K562 (cell line): Measurements from ENCODE around the gene RACK1. TPM values are rescaled to one million over a fixed set of nuclear protein-coding genes. Genes with fewer than 3 reads are reported as not detected.
A peak's percentile ranks its signal among the peaks of the same experiment; 100 is the strongest.

Source experiments
- CEBPZ ChIP-seq: fragments of 150-350 bp; IDR thresholded peaks from 2 replicates; pipeline ENCODE4 v1.6.1; 2014; ENCODE audit warnings: low read depth, mild to moderate bottlenecking, low read length, borderline replicate concordance
- E2F1 ChIP-seq: sonication (generic); formaldehyde crosslinking; IDR thresholded peaks from 2 replicates; pipeline ENCODE4 v1.8.1; 2023; ENCODE audit warnings: mild to moderate bottlenecking, missing genetic modification reagents, moderate library complexity
- EHMT2 ChIP-seq: fragments of 450-650 bp; IDR thresholded peaks from 2 replicates; pipeline ENCODE4 v1.6.1; 2018; ENCODE audit warnings: antibody characterized with exemption
- ETS2 ChIP-seq: IDR thresholded peaks from 2 replicates; pipeline ENCODE4 v1.6.1; 2016; ENCODE audit warnings: borderline replicate concordance, missing genetic modification characterization, mild to moderate bottlenecking, moderate library complexity, missing compliant biosample characterization; ENCODE audit not compliant: poor library complexity, severe bottlenecking
- MED1 ChIP-seq: sonication (generic); formaldehyde crosslinking; IDR thresholded peaks from 2 replicates; pipeline ENCODE4 v1.8.1; 2023; ENCODE audit warnings: missing genetic modification reagents, borderline replicate concordance
- MLLT1 ChIP-seq, 2 experiments: fragments of 450-650 bp; IDR thresholded peaks; 2 replicates each; pipeline ENCODE4 v1.6.1; 2016
- NR2F6 ChIP-seq: fragments of 450-650 bp; formaldehyde crosslinking; IDR thresholded peaks from 2 replicates; pipeline ENCODE4 v1.4.0; 2020; ENCODE audit warnings: mild to moderate bottlenecking
- SMC3 ChIP-seq: conservative IDR thresholded peaks from 2 replicates; pipeline ENCODE4 v1.6.1; 2011; ENCODE audit warnings: low read depth, low read length, improper control_type of control experiment; ENCODE audit not compliant: insufficient read depth
- STAT6 ChIP-seq: sonication (generic); formaldehyde crosslinking; IDR thresholded peaks from 2 replicates; pipeline ENCODE4 v1.8.1; 2023; ENCODE audit warnings: mild to moderate bottlenecking, missing genetic modification reagents
- ZBTB43 ChIP-seq: sonication (generic); formaldehyde crosslinking; IDR thresholded peaks from 2 replicates; pipeline ENCODE4 v1.8.0; 2023; ENCODE audit warnings: mild to moderate bottlenecking, missing genetic modification reagents
- ZNF584 ChIP-seq: fragments of 200-800 bp; sonication (Bioruptor generic); IDR thresholded peaks from 2 replicates; pipeline ENCODE4 v1.6.1; 2016; ENCODE audit warnings: low read depth, mild to moderate bottlenecking, missing genetic modification characterization, missing compliant biosample characterization
- ZNF589 ChIP-seq: fragments of 200-800 bp; sonication (Bioruptor generic); IDR thresholded peaks from 2 replicates; pipeline ENCODE4 v1.6.1; 2016; ENCODE audit warnings: low read depth, missing genetic modification characterization, missing compliant biosample characterization
- polyA plus RNA-seq, 8 experiments: library from polyadenylated mRNA; depleted of rRNA in 4 of 8; stranded (reverse) in 5 of 8; unstranded in 3 of 8; fragments of >200 nt; fragmentation: Nextera tagmentation in 2 of 8; fragmentation: Illumina TruSeq in 1 of 8; extraction: Ambion mirVana in 2 of 8; extraction: Trizol in 1 of 8; gene quantifications; 2 replicates each; pipeline versions ENCODE4 v1.2.1 to v1.2.3, GENCODE V29; 2011 to 2014; ENCODE audit warnings: inconsistent platforms in 1 of 8, missing spikeins in 1 of 8
- total RNA-seq, 7 experiments: library from RNA; depleted of rRNA in 6 of 7; stranded (reverse); fragments of >200 nt in 6 of 7; fragmentation: Illumina TruSeq in 2 of 7; extraction: Trizol in 2 of 7; gene quantifications; 2 replicates each; pipeline versions ENCODE4 v1.2.1 to v1.2.3, GENCODE V29; 2011 to 2021; ENCODE audit warnings: low replicate concordance in 1 of 7

RACK1 gene
- total and polyA plus RNA-seq, 9 of the 15 experiments (the other 6 are each of a cell fraction or from before 2014, with no cell fraction given): 2,303 to 5,311 (median 3,833) TPM

- TF ChIP-seq MED1 (0 out of 2 replicates have a peak, but pooled peaks have one; percentile 45), STAT6 (CRISPR knock-in tag) (no peak), ZNF589 (CRISPR knock-in tag) (no peak; the same call in 1 of the 2 replicates), SMC3 (no peak), E2F1 (CRISPR knock-in tag) (no peak), EHMT2 (no peak), MLLT1 (IDR thresholded peaks at IDR 0.05) (0 out of 4 replicates have a peak, but pooled peaks of 1 of the 2 experiments have one; percentile 2), NR2F6 (CRISPR knock-in tag) (no peak), ZBTB43 (CRISPR knock-in tag) (peak; percentile 11; the same call in 1 of the 2 replicates), ZNF584 (CRISPR knock-in tag) (no peak), CEBPZ (no peak), ETS2 (tag) (no peak)
Observed at GRCh38 chr5:181243018-181243563, 615 bp downstream of the RACK1 start (continued).
